Upper lobe of left lung (tissue), 6 donors: Measurements from ENCODE around the gene PTPRJ. TPM values are rescaled to one million over a fixed set of nuclear protein-coding genes. Genes with fewer than 3 reads are reported as not detected.

Experiments used
- ATAC-seq, 2 donors: fragments of 200-7000 bp; cut with Tn5 transposase; one replicate each; pipeline ENCODE4 v1.9.1; 2022; ENCODE audit warnings: mild to moderate bottlenecking in 2 of 2, moderate library complexity in 2 of 2; ENCODE audit not compliant: low FRiP score in 2 of 2
- DNase-seq, 2 donors: peaks; one replicate each; pipeline ENCODE4 v3.0.0-alpha.2; 2019 to 2020
- H3K27ac ChIP-seq, 4 donors: fragments of 200-600 bp; sonication (generic); one replicate each; pipeline ENCODE4 v1.5.1; 2016 to 2019
- H3K27me3 ChIP-seq, 4 donors: fragments of 200-600 bp; sonication (generic); one replicate each; pipeline ENCODE4 v1.5.1; 2017 to 2019
- H3K36me3 ChIP-seq, 4 donors: fragments of 200-600 bp; sonication (generic); one replicate each; pipeline ENCODE4 v1.5.1; 2016 to 2019
- H3K4me1 ChIP-seq, 4 donors: fragments of 200-600 bp; sonication (generic); one replicate each; pipeline ENCODE4 v1.5.1; 2018 to 2019
- H3K4me3 ChIP-seq, 4 donors: fragments of 200-600 bp; sonication (generic); one replicate each; pipeline ENCODE4 v1.5.1; 2017 to 2019; ENCODE audit warnings: mild to moderate bottlenecking in 2 of 4, moderate library complexity in 1 of 4
- H3K9me3 ChIP-seq, 4 donors: fragments of 200-600 bp; sonication (generic); one replicate each; pipeline ENCODE4 v1.5.1; 2018 to 2019
- EP300 ChIP-seq, 4 donors: sonication (generic); formaldehyde crosslinking; IDR thresholded peaks; one replicate each; pipeline ENCODE4 v1.5.1; 2017; ENCODE audit warnings: antibody characterized with exemption in 4 of 4, control low read depth in 2 of 4
- POLR2A ChIP-seq, 4 donors: fragments of 450-650 bp; IDR thresholded peaks; one replicate each; pipeline ENCODE4 v1.5.1; 2016 to 2017; ENCODE audit warnings: antibody characterized with exemption in 4 of 4, mild to moderate bottlenecking in 2 of 4
- POLR2AphosphoS5 ChIP-seq, 2 donors: sonication (generic); formaldehyde crosslinking; IDR thresholded peaks; one replicate each; pipeline ENCODE4 v1.5.1; 2017; ENCODE audit warnings: antibody characterized with exemption in 2 of 2
- WGBS, 2 donors: methylation state at CpG; one replicate each; pipeline ENCODE4 v1.1.5; 2017 to 2018; 5-methylcytosine and 5-hydroxymethylcytosine counted together
- total RNA-seq, 6 donors: library from RNA; depleted of rRNA in 4 of 6; stranded (reverse); fragments of >200 nt in 4 of 6; gene quantifications; one replicate each; pipeline versions ENCODE4 v1.1.0 to v1.2.1, GENCODE V29; 2016 to 2021
- TF ChIP-seq, protein P1 (sequence below), 6 experiments: fragments of 450-650 bp in 4 of 6; fragments of 200-600 bp in 2 of 6; sonication (generic) in 2 of 6; IDR thresholded peaks; one replicate each; pipeline ENCODE4 v1.5.1; 2016 to 2019; ENCODE audit warnings: antibody characterized with exemption in 6 of 6
- donor health status: DM: no; HTN: no; CAD: no; lungs with moderate emphysema.
- donor health status: DM: no; HTN: yes; CAD: no; lungs with severe emphysema.

Gene PTPRJ
- total RNA-seq, 6 donors from 2014 or later: 17.9 to 50.4 (median 32.9) TPM

DNA sequence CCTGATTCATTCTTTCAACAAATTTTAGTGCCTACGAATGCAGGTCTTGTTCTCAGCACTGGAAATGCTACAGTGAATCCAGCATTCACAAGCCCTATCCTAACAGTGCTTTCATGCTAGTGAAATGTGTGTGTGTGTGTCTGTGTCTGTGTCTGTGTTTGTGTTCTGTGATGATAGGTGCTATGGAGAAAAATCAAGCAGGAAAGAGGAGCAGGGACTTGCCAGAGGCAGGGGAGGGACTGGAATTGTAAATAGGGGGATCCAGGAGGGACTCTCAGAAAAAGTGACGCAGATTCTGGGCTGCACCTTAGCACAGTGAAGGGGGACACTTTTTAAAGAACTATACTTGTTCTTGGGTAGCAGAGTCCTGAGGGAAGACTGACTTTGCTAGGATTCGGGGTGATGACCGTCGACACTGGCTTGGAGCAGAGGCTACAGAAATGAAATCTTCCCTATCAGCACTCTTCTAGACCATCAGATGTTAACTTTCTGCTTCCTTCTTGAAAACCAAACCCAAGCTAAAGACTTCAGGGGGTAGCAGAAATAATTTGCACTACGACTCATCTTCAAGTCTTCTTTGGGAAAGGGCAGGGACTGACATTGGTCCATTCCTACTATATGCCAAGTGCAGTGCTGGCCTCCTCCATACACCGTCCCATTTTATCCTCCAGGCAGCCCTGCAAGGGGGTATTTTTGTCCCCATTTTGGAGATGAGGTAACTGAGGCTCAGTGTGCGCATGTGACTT lies 39.3 kb upstream of the PTPRJ start:
- WGBS, 2 donors: 93 to 95% methylated on average over 8 of the region's 8 CpGs
- Histone ChIP-seq H3K4me1 (peaks cover 14 to 30% (median 20%) of the 10 kb centered on the region in 4 donors), H3K9me3 (no peaks in the 10 kb centered on the region), H3K27ac (no peak overlapping the region), H3K36me3 (no peaks in the 10 kb centered on the region), H3K4me3 (no peak overlapping the region), H3K27me3 (no peaks in the 10 kb centered on the region)
- DNase-seq (no peak), ATAC-seq (no peak)
- no peak for TF ChIP-seq POLR2AphosphoS5 (IDR thresholded peaks at IDR 0.05)

DNA sequence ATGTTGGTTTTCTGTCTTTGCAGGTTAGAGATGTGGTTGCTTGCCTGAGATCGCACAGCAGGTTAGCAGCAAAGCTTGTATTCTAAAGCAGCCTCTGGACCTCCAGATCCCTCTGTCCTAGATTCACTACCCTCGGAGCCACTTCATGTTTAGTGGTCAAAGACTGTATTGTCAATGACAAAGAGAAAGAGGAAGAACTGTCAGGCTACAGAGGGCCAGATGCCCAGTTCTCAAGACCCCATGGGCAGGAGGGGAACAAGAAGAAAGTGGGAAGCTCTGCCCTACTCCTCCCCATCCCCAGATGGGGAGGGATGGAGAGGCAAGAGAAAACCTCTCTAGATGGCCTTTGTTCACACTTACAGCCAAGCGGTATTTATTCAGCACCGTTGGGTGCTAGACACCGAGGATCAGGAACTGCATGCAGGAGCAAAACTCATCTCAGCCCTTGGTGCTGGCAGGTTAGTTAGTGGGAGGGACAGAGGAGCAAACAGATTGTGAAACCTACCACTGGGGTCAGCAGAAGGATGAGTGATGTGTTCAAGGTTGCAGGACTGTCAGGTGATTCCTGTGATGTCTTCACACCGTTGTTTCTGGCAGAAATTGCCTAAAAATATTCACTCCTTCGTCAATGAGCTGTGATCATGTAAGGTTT lies 38.3 kb upstream of the PTPRJ start:
- Histone ChIP-seq H3K27ac (no peak overlapping the region), H3K4me1 (peaks cover 22 to 40% (median 29%) of the 10 kb centered on the region in 4 donors), H3K36me3 (no peaks in the 10 kb centered on the region), H3K9me3 (no peaks in the 10 kb centered on the region), H3K4me3 (no peak overlapping the region), H3K27me3 (no peaks in the 10 kb centered on the region)
- WGBS, 2 donors: 52 to 65% methylated on average over 7 of the region's 7 CpGs
- DNase-seq: no peak
- ATAC-seq: peak in 1 of 2 donors; percentile 44
- TF ChIP-seq POLR2A (IDR thresholded peaks at IDR 0.05): no peak
- TF ChIP-seq POLR2AphosphoS5 (IDR thresholded peaks at IDR 0.05): no peak
- TF ChIP-seq, protein P1, sequence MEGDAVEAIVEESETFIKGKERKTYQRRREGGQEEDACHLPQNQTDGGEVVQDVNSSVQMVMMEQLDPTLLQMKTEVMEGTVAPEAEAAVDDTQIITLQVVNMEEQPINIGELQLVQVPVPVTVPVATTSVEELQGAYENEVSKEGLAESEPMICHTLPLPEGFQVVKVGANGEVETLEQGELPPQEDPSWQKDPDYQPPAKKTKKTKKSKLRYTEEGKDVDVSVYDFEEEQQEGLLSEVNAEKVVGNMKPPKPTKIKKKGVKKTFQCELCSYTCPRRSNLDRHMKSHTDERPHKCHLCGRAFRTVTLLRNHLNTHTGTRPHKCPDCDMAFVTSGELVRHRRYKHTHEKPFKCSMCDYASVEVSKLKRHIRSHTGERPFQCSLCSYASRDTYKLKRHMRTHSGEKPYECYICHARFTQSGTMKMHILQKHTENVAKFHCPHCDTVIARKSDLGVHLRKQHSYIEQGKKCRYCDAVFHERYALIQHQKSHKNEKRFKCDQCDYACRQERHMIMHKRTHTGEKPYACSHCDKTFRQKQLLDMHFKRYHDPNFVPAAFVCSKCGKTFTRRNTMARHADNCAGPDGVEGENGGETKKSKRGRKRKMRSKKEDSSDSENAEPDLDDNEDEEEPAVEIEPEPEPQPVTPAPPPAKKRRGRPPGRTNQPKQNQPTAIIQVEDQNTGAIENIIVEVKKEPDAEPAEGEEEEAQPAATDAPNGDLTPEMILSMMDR (IDR thresholded peaks at IDR 0.05): no peak
- no peak for TF ChIP-seq EP300 (IDR thresholded peaks at IDR 0.05)

DNA sequence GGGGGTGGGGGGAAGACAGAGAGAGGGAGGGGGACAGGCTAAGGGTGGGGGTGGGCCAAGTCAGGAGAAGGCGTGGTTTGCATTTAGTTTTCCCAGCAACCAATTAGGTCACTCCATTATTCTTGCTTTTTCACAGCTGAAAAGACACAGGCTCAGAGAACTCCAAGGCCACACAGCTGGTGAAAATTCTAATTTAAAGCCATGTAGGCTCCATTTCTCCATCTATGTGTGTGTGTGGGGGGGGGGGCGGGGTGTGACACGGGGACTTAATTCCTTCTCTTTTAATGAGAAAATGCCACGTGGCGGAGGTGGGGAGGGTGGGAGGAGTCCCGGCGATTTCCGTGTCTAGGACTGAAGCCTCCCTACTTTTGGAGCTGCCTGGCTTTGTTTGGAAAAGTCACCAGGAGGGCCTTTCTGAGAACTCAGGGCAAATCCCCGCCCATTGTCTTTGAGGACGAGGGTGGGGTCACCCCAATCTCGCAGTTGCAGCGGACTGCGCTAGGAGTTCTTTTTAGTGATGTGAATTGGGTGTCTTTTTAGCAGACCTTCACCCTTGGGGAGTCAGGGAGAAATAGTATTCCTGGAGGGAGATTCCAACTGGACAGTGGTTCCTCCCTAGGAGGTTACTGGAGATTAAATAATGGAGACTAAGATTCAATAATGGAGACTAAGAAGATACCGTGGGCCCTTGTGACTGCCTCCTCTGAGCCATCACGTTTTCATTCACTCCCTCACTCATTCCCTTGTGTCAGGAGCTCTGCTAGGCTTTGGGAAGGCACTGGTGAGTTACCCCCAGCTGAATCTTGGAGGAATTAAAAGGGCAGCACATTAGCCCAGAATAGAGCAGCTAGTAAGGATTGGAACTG lies 36.4 kb upstream of the PTPRJ start:
- H3K4me3 ChIP-seq: no peak overlapping the region
- no peaks in the 10 kb centered on the region for H3K27me3 ChIP-seq
- WGBS, 2 donors: 61 to 66% methylated on average over 11 to 15 of the region's 15 CpGs
- H3K4me1 ChIP-seq: peaks cover 24 to 42% (median 27%) of the 10 kb centered on the region in 4 donors
- peak overlapping the region in 1 of 4 donors; percentile 52 for H3K27ac ChIP-seq
- DNase-seq: peak in 1 of 2 donors; percentile 76
- TF ChIP-seq, protein P1 (IDR thresholded peaks at IDR 0.05): no peak
- TF ChIP-seq EP300 (IDR thresholded peaks at IDR 0.05): no peak
- TF ChIP-seq POLR2AphosphoS5 (IDR thresholded peaks at IDR 0.05): no peak
- no peak for TF ChIP-seq POLR2A (IDR thresholded peaks at IDR 0.05)
- no peak for ATAC-seq
- no peaks in the 10 kb centered on the region for H3K9me3 ChIP-seq
- H3K36me3 ChIP-seq: no peaks in the 10 kb centered on the region

DNA sequence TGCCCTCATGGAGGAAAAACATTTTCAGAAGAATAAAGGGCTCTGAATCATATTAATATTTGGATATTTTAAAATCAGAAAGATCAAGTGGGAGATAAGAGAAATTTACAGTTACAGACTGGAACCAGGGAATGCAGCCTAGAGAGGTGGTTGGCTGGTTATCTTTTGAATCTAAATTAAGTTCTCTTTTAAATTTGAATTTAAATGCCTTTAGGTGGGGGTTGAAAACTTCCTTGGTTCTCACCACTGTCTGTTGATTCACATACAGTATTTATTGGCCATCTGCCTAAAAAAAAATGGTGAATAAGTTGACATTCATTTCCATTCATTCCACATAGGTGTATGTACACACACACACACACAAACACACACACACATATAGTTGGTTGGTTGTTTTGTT lies 35.7 kb upstream of the PTPRJ start:
- Histone ChIP-seq H3K9me3 (no peaks in the 10 kb centered on the region), H3K4me3 (no peak overlapping the region), H3K27me3 (no peaks in the 10 kb centered on the region), H3K4me1 (peaks cover 24 to 41% (median 26%) of the 10 kb centered on the region in 4 donors), H3K27ac (peak overlapping the region in 1 of 4 donors; percentile 52), H3K36me3 (no peaks in the 10 kb centered on the region)
- TF ChIP-seq EP300 (IDR thresholded peaks at IDR 0.05) (no peak), POLR2A (IDR thresholded peaks at IDR 0.05) (no peak), POLR2AphosphoS5 (IDR thresholded peaks at IDR 0.05) (no peak)
- TF ChIP-seq, protein P1 (IDR thresholded peaks at IDR 0.05): no peak
- DNase-seq: no peak
- ATAC-seq: no peak
